ENCODE data around the gene ZNF689. TPM values are rescaled to one million over a fixed set of nuclear protein-coding genes. Genes with fewer than 3 reads are reported as not detected.

ZNF689 gene
- 6.1 and 6.6 TPM in 2 replicates for total RNA-seq

DNA sequence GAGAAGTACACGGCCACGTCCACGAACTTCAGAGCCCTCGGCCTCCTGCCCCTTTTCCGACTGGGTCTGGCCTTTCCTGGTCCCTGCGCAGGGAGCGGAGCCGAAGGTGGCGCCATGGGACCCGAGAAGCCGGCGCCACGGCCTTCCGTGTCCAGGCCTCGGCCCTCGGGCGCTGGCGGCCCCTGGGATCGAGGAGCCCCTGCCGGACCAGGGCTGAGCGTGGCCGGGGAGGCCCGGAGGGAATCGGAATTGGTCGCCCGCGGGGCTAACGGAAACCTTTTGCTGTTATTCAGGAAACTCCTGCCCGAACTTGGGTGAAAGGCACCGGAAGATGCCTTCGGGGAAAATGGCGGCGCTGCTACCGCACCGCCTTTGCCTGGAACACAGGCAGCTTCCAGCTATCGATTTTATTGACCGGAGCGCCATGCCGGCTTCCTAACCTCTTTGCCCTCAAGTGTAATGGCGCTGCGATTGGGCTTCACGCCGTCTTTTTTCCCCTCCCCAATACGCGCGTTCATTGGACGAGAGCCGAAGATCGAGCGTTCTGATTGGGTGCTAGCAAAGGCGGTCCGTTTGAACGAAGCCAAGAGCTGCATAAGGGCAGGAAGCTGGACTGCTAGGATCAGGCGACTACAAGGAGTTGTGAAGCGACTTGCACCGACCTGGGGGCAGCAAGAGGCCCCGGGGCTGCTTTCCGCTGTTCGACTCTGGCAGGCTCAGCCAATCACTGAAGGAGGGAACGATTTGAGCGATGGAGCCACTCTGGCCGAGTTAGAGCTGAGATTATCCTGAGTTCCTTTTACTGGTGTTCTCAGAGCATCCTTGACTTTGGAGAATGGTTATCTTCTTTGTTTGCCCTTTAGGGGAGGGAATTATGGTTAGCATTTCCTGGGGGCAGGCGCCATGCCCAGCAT is at the start of gene ZNF689:
TSS of gene ZNF689 (minus strand) at position 464 of the 914 bp plus-strand sequence. CDS start at position 116, 348 bp downstream.

DNA sequence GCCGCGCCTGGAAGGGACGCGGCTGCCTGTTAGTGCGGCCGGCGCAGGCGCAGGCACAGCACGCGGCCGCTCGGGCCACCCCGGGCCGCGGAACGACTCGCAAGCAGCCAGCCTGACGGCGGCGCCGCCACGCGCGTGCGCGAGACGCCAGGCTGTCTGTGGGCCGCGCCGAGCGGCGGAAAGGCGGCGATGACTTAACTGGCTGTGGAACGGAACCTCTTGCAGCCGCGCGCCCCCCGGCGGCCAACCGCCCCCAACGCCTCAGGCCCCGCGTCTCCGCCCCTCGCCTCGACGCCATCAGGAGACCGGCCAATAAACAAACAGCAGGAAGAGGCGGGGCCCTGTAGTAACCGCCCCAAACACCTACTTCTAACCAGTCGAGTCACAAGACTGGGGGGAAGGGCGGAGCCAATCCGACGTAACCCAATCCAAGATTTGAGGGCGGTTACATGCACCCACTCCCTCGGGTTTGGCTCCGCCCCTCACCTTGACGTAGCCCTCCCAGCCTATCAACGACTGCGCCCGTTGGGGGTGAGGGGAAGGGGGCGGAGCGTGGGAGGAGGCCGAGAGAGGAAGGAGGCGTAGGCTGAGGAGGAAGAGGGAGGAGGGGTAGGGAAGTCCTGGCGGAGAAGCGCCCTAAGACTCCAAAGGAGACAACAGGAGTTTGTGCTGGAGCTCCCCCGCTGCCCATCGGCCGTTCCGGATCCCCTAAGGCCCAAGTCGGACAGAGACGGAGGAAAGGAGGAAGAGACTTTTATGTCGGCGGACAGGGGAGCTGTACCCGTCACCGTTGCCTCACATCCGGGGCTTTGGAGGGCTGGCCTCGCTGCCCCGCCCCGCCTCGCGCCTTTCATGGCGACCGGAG is 47.9 kb upstream of the ZNF689 start, which contains the start of gene FBRS:
TSS of gene FBRS (plus strand) at position 566 of the 865 bp plus-strand sequence. CDS start 1,088 bp downstream, outside the sequence.

GRCh38 chr16:30650369-30651123 is 40.4 kb upstream of the ZNF689 start, which contains the start of gene PRR14:
TSS of gene PRR14 (plus strand) at chr16:30650960. CDS start at chr16:30651646, 686 bp downstream.

GRCh38 chr16:30585400-30586191 is 24.6 kb downstream of the ZNF689 start, which contains the start of gene ZNF785:
TSS of gene ZNF785 (minus strand) at chr16:30585697. CDS start at chr16:30585611, 86 bp downstream.

GRCh38 chr16:30571445-30572322 is 38.5 kb downstream of the ZNF689 start, which contains the start of gene ZNF688:
TSS of gene ZNF688 (minus strand) at chr16:30571714. CDS start at chr16:30571629, 85 bp downstream.

DNA sequence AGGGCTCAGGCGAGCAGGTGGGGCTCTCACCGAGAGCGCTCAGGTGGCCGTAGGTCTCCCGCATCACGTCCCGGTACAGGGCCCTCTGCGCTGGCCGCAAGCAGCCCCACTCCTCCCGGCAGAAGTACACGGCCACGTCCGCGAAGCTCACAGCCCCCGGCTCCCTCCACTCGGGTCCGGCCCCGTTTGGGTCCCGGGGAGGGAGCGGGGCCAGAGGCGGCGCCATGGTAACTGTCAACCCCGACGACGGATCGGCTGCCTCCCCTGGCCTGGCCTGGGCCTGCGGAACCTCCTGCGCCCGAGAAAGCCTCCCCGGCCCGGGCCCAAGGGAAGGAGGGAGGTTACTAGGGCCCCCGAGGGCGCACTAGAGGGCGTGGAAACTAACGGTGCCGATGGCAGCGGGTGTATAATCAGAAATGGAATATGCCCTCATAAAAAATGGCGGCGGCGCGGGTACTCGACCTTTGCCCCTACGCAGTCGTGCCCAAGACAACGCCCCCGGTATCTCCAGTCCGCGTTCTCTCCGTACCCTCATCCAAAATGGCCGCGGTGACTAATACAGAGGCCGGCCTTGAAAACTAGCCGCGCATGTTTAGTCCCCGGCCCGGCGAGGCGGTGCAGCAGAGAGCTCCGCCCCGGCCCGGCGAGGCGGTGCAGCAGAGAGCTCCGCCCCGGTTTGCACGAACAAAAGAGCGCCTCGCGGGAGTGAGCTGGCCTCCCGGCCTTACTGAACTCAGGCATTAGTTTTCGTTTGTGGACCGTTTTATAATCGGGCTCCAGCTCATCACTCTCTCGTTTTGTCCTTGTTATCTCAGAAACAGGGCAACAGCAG is 52.0 kb downstream of the ZNF689 start, which contains the start of gene ZNF764:
TSS of gene ZNF764 (minus strand) at position 418 of the 832 bp plus-strand sequence. CDS start at position 226, 192 bp downstream.

Small RNA genes lying within 50 kb of the gene (small RNA-seq; reads per million reads assigned to genes)
- gene AC093249.1 (not detected), gene AC093249.4 (not detected)

Other genes starting within 250 kb of the ZNF689 start
- gene TBC1D10B, start 239.9 kb downstream of the ZNF689 start, total RNA-seq, result 22.6 and 23.3 TPM in 2 replicates
- not detected in 2 replicates for gene MYL11, start 235.6 kb downstream of the ZNF689 start, total RNA-seq
- 0.11 TPM in 1 of 2 replicates, not detected in the other for gene SEPTIN1, start 227.8 kb downstream of the ZNF689 start, total RNA-seq
- 5.0 and 5.2 TPM in 2 replicates for gene ZNF48, start 215.0 kb downstream of the ZNF689 start, total RNA-seq
- 6.8 and 7.8 TPM in 2 replicates for gene ZNF771, start 202.8 kb downstream of the ZNF689 start, total RNA-seq
- gene DCTPP1, start 180.4 kb downstream of the ZNF689 start, total RNA-seq, result 16.2 and 18.4 TPM in 2 replicates
- 16.4 and 18.9 TPM in 2 replicates for gene SEPHS2, start 164.5 kb downstream of the ZNF689 start, total RNA-seq
- not detected in 2 replicates for gene ITGAL, start 137.6 kb downstream of the ZNF689 start, total RNA-seq
- 15.3 and 18.1 TPM in 2 replicates for gene ZNF768, start 83.8 kb downstream of the ZNF689 start, total RNA-seq
- 12.9 and 13.0 TPM in 2 replicates for gene ZNF747, start 75.5 kb downstream of the ZNF689 start, total RNA-seq
- 4.8 and 5.8 TPM in 2 replicates for gene ZNF764, start 52.0 kb downstream of the ZNF689 start, total RNA-seq
- 7.6 and 8.0 TPM in 2 replicates for gene ZNF688, start 38.7 kb downstream of the ZNF689 start, total RNA-seq
- 10.5 and 11.1 TPM in 2 replicates for gene ZNF785, start 24.7 kb downstream of the ZNF689 start, total RNA-seq
- 5.9 and 7.3 TPM in 2 replicates for gene PRR14, start 40.6 kb upstream of the ZNF689 start, total RNA-seq
- gene FBRS, start 48.0 kb upstream of the ZNF689 start, total RNA-seq, result 22.2 and 22.8 TPM in 2 replicates
- gene SRCAP, start 88.8 kb upstream of the ZNF689 start, total RNA-seq, result 17.9 and 20.4 TPM in 2 replicates
- gene PHKG2, start 138.0 kb upstream of the ZNF689 start, total RNA-seq, result 15.2 and 17.4 TPM in 2 replicates
- gene CFAP119, start 151.7 kb upstream of the ZNF689 start, total RNA-seq, result 2.1 and 2.2 TPM in 2 replicates
- 63.6 and 70.5 TPM in 2 replicates for gene RNF40, start 151.9 kb upstream of the ZNF689 start, total RNA-seq
- 14.5 and 16.2 TPM in 2 replicates for gene ZNF629, start 176.8 kb upstream of the ZNF689 start, total RNA-seq

Measured in articular chondrocyte of knee joint (primary cell).